OCI-M2 (cell line): ENCODE measurements around the gene BOD1.

Source experiments
- DNase-seq: peaks from one replicate; lab custom pipeline; 2025; ENCODE audit not compliant: unreplicated experiment; lab: John Stamatoyannopoulos, UW

Gene BOD1

GRCh38 chr5:173578947-173579615, 37.4 kb downstream of the BOD1 start:
- no peak for DNase-seq

- DNase-seq = no peak
Measured at GRCh38 chr5:173577817-173578216, 38.6 kb downstream of the BOD1 start.

GRCh38 chr5:173577166-173577565, 39.3 kb downstream of the BOD1 start:
- no peak for DNase-seq

- DNase-seq = no peak
Measured at GRCh38 chr5:173575985-173576384, 40.5 kb downstream of the BOD1 start.

- DNase-seq = no peak
Measured at GRCh38 chr5:173574983-173575382, 41.5 kb downstream of the BOD1 start.

GRCh38 chr5:173573126-173573960, 43.1 kb downstream of the BOD1 start:
- DNase-seq = no peak

GRCh38 chr5:173572431-173573125, 43.9 kb downstream of the BOD1 start:
- no peak for DNase-seq

GRCh38 chr5:173570321-173571090, 45.9 kb downstream of the BOD1 start:
- DNase-seq = no peak

GRCh38 chr5:173568703-173569102, 47.7 kb downstream of the BOD1 start:
- DNase-seq = no peak

- no peak for DNase-seq
Measured at GRCh38 chr5:173568128-173568527, 48.3 kb downstream of the BOD1 start.

- no peak for DNase-seq
Measured at GRCh38 chr5:173567548-173567947, 48.9 kb downstream of the BOD1 start.

- no peak for DNase-seq
Measured at GRCh38 chr5:173565491-173566072, 50.9 kb downstream of the BOD1 start.

GRCh38 chr5:173564106-173564505, 52.3 kb downstream of the BOD1 start:
- DNase-seq = no peak

- no peak for DNase-seq
Measured at GRCh38 chr5:173563246-173563645, 53.2 kb downstream of the BOD1 start.

- DNase-seq = no peak
Measured at GRCh38 chr5:173562451-173562850, 54.0 kb downstream of the BOD1 start.
